Kidney (tissue), 14 donors: Measurements from ENCODE around the gene PTCD1. TPM values are rescaled to one million over a fixed set of nuclear protein-coding genes. Genes with fewer than 3 reads are reported as not detected.

Source experiments
- DNase-seq, 5 donors: peaks; one replicate each; pipeline ENCODE4 v3.0.0-alpha.2; 2013 to 2020
- FAIRE-seq: peaks from 2 replicates; lab custom pipeline; 2012; peaks lifted over from hg19 to GRCh38; lab: Jason Lieb, UNC
- H3K27ac ChIP-seq, 2 donors: one replicate each; pipeline ENCODE4 v1.7.0; 2013; ENCODE audit warnings: low read depth in 2 of 2, low read length in 2 of 2, inconsistent platforms in 1 of 2
- H3K27me3 ChIP-seq: one replicate; pipeline ENCODE4 v1.7.1; 2013; ENCODE audit warnings: low read length, inconsistent platforms; ENCODE audit not compliant: control insufficient read depth, insufficient read depth
- H3K36me3 ChIP-seq, 3 donors: one replicate each; pipeline versions ENCODE4 v1.7.0 to v1.7.1; 2013; ENCODE audit warnings: low read length in 3 of 3, control low read depth in 1 of 3, inconsistent platforms in 1 of 3; ENCODE audit not compliant: insufficient read depth in 3 of 3, control insufficient read depth in 2 of 3
- H3K4me1 ChIP-seq, 3 donors: one replicate each; pipeline versions ENCODE4 v1.7.0 to v1.7.1; 2013; ENCODE audit warnings: low read length in 3 of 3, inconsistent platforms in 1 of 3, low read depth in 1 of 3; ENCODE audit not compliant: control insufficient read depth in 2 of 3, insufficient read depth in 2 of 3
- H3K4me3 ChIP-seq, 3 donors: one replicate each; pipeline versions ENCODE4 v1.7.0 to v1.8.1; 2013; ENCODE audit warnings: low read length in 3 of 3, control low read depth in 1 of 3, inconsistent platforms in 1 of 3
- H3K9ac ChIP-seq, 3 donors: one replicate each; pipeline versions ENCODE4 v1.7.0 to v1.7.1; 2013; ENCODE audit warnings: low read length in 3 of 3, control low read depth in 1 of 3, inconsistent platforms in 1 of 3
- H3K9me3 ChIP-seq, 3 donors: one replicate each; pipeline versions ENCODE4 v1.7.0 to v1.7.1; 2013; ENCODE audit warnings: low read length in 3 of 3, control low read depth in 1 of 3, inconsistent platforms in 1 of 3; ENCODE audit not compliant: control insufficient read depth in 2 of 3, insufficient read depth in 1 of 3
- intact Hi-C: fragments of 100-400 bp; cut with DNase I; formaldehyde crosslinking; loops from one replicate; pipeline ENCODE4 v1.11.1; 2022
- polyA plus RNA-seq: library from polyadenylated mRNA; stranded (reverse); fragments of 350-450 nt; fragmentation: Illumina TruSeq; extraction: RNeasy Lipid Tissue Mini Kit (QIAGEN cat#74804); gene quantifications from one replicate; pipeline ENCODE4 v1.2.3, GENCODE V29; 2014; ENCODE audit warnings: low read depth, low replicate concordance; ENCODE audit not compliant: insufficient read depth
- total RNA-seq: library from RNA; stranded (reverse); fragmentation: NEBNext Ultra II Directional; extraction: Animal tissue kit (Norgen Biotek cat#: 25700); gene quantifications from one replicate; pipeline ENCODE4 v1.2.1, GENCODE V29; 2021
- TF ChIP-seq, protein P1 (sequence below): IDR thresholded peaks from 3 replicates; pipeline ENCODE4 v1.5.1; 2012; ENCODE audit warnings: mild to moderate bottlenecking, moderate library complexity, borderline replicate concordance; ENCODE audit not compliant: insufficient read depth; ENCODE audit errors: extremely low read depth
- donor health status: control.
- donor health status: control.
- donor health status: control.
- donor health status: control.
- donor health status: control.
- donor health status: DM: yes; HTN: yes; CAD: no.
- donor health status: Normal renal cell carcinoma (clear cell type).

The PTCD1 gene
- total and polyA plus RNA-seq, 2 donors from 2014 or later, result 2.9 to 5.4 TPM

DNA sequence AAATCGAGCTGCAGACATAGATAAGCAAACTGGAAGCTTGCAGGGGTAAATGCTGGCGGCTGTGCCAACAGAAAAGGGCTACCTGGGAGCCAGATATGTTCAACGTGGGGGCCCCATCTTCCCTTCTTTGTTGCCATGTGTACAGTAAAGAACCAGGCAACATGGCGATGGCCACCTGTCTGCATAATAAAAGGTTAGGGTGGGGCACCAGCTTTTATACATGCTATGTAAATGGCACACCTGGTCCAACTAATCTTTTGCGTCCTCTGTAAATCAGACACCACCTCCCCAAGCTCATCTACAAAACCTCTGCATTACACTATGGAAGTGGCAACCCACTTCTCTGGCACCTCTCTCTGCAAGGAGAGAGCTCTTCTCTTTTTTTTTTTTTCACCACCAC is 16.0 kb downstream of the PTCD1 start:
- Histone ChIP-seq H3K27ac (no peak overlapping the region), H3K36me3 (peaks cover 2 to 33% (median 24%) of the 10 kb centered on the region in 3 donors), H3K4me3 (no peak overlapping the region), H3K27me3 (no peaks in the 10 kb centered on the region), H3K9me3 (no peaks in the 10 kb centered on the region), H3K4me1 (no peaks in the 10 kb centered on the region), H3K9ac (no peak overlapping the region)
- TF ChIP-seq, protein P1, sequence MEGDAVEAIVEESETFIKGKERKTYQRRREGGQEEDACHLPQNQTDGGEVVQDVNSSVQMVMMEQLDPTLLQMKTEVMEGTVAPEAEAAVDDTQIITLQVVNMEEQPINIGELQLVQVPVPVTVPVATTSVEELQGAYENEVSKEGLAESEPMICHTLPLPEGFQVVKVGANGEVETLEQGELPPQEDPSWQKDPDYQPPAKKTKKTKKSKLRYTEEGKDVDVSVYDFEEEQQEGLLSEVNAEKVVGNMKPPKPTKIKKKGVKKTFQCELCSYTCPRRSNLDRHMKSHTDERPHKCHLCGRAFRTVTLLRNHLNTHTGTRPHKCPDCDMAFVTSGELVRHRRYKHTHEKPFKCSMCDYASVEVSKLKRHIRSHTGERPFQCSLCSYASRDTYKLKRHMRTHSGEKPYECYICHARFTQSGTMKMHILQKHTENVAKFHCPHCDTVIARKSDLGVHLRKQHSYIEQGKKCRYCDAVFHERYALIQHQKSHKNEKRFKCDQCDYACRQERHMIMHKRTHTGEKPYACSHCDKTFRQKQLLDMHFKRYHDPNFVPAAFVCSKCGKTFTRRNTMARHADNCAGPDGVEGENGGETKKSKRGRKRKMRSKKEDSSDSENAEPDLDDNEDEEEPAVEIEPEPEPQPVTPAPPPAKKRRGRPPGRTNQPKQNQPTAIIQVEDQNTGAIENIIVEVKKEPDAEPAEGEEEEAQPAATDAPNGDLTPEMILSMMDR, result no peak
- DNase-seq (no peak), FAIRE-seq (no peak)
- intact Hi-C loops, result no loop called here

DNA sequence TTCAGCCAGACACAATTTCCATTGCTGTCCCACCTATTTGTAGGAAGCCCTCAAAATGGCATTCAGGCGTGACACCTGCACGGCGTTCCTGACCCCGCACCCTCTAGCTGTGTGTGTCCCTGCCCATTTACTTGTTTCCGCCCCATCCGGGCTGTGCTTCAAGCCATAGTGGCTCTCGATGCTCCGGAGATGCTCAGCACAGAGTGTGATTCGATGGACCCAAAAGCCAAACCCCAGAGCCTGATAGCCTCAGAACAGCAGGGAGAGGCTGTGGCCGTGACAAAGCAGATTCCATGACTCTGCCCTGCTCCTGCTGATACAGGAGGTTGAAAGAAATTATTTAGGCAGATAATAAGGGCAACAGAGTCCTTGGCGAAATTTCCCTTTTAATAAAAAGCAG is 16.4 kb downstream of the PTCD1 start:
- DNase-seq, result no peak
- H3K36me3 ChIP-seq, result peaks cover 3 to 38% (median 28%) of the 10 kb centered on the region in 3 donors

GRCh38 chr7:99420986-99421385 is 17.6 kb downstream of the PTCD1 start:
- peaks cover 3 to 45% (median 28%) of the 10 kb centered on the region in 3 donors for H3K36me3 ChIP-seq
- DNase-seq (no peak), FAIRE-seq (no peak)
- TF ChIP-seq, protein P1, result no peak
- H3K27ac ChIP-seq, result no peak overlapping the region
- H3K4me3 ChIP-seq, result no peak overlapping the region
- H3K9me3 ChIP-seq, result no peaks in the 10 kb centered on the region
- intact Hi-C loops, result no loop called here
- H3K27me3 ChIP-seq, result no peaks in the 10 kb centered on the region
- no peaks in the 10 kb centered on the region for H3K4me1 ChIP-seq
- no peak overlapping the region for H3K9ac ChIP-seq

More for the DNA sequence above, 16.4 kb downstream of the PTCD1 start:
- Histone ChIP-seq H3K9me3 (no peaks in the 10 kb centered on the region), H3K9ac (no peak overlapping the region), H3K4me3 (no peak overlapping the region), H3K4me1 (no peaks in the 10 kb centered on the region), H3K27ac (no peak overlapping the region), H3K27me3 (no peaks in the 10 kb centered on the region)
- intact Hi-C loops, result no loop called here
- FAIRE-seq, result no peak
- TF ChIP-seq, protein P1, result no peak

- H3K9ac ChIP-seq, result no peak overlapping the region
- intact Hi-C loops, result no loop called here
- H3K9me3 ChIP-seq, result no peaks in the 10 kb centered on the region
- no peak for DNase-seq
- H3K4me3 ChIP-seq, result no peak overlapping the region
- H3K27ac ChIP-seq, result no peak overlapping the region
- no peaks in the 10 kb centered on the region for H3K4me1 ChIP-seq
- FAIRE-seq, result no peak
- H3K27me3 ChIP-seq, result no peaks in the 10 kb centered on the region
- TF ChIP-seq, protein P1, result no peak
- H3K36me3 ChIP-seq, result peaks cover 3 to 46% (median 28%) of the 10 kb centered on the region in 3 donors
Observed at GRCh38 chr7:99420213-99420612, 18.4 kb downstream of the PTCD1 start.
